Prostate gland (tissue), 2 donors: Measurements from ENCODE around the gene RANBP3. TPM values are rescaled to one million over a fixed set of nuclear protein-coding genes. Genes with fewer than 3 reads are reported as not detected.

Experiments
- DNase-seq: peaks from one replicate; pipeline ENCODE4 v3.0.0-alpha.2; 2019; ENCODE audit warnings: low spot score
- H3K27ac ChIP-seq, 2 donors: fragments of 200-600 bp; sonication (generic); 2 replicates each; pipeline ENCODE4 v1.5.1; 2017 to 2019
- H3K27me3 ChIP-seq: fragments of 200-600 bp; sonication (generic); replicated peaks from 2 replicates; pipeline ENCODE4 v1.5.1; 2019; ENCODE audit not compliant: insufficient read depth
- H3K36me3 ChIP-seq, 2 donors: fragments of 200-600 bp; sonication (generic); 1 replicate in 1 of 2; 2 replicates in 1 of 2; pipeline versions ENCODE4 v1.5.1 to v1.8.1; 2017 to 2019
- H3K4me1 ChIP-seq: fragments of 200-600 bp; sonication (generic); replicated peaks from 2 replicates; pipeline ENCODE4 v1.5.1; 2019
- H3K4me3 ChIP-seq, 2 donors: fragments of 200-600 bp; sonication (generic); 2 replicates each; pipeline ENCODE4 v1.5.1; 2017 to 2019
- H3K9me3 ChIP-seq: fragments of 200-600 bp; sonication (generic); 2 replicates; pipeline ENCODE4 v1.5.1; 2017
- POLR2A ChIP-seq: fragments of 450-650 bp; IDR thresholded peaks from one replicate; pipeline ENCODE4 v1.6.1; 2016; ENCODE audit warnings: antibody characterized with exemption, mild to moderate bottlenecking
- POLR2AphosphoS5 ChIP-seq: sonication (generic); formaldehyde crosslinking; IDR thresholded peaks from one replicate; pipeline ENCODE4 v1.6.1; 2017; ENCODE audit warnings: antibody characterized with exemption
- WGBS: methylation state at CpG from one replicate; pipeline ENCODE4 v1.1.5; 2018; 5-methylcytosine and 5-hydroxymethylcytosine counted together
- intact Hi-C: fragments of 100-400 bp; cut with DNase I; formaldehyde crosslinking; loops from one replicate; pipeline ENCODE4 v1.14.2; 2022
- total RNA-seq, 2 donors: library from RNA; depleted of rRNA; stranded (reverse); fragments of >200 nt; gene quantifications; one replicate each; pipeline ENCODE4 v1.1.0, GENCODE V29; 2016
- TF ChIP-seq, protein P1 (sequence below), 4 experiments: fragments of 200-600 bp in 2 of 4; fragments of 450-650 bp in 2 of 4; sonication (generic) in 2 of 4; IDR thresholded peaks; 1 replicate in 3 of 4; 2 replicates in 1 of 4; pipeline ENCODE4 v1.5.1; 2016 to 2019; ENCODE audit warnings: antibody characterized with exemption in 4 of 4, mild to moderate bottlenecking in 2 of 4, moderate library complexity in 2 of 4

The RANBP3 gene
- total RNA-seq, 2 donors from 2014 or later, result 84.6 to 120 TPM

DNA sequence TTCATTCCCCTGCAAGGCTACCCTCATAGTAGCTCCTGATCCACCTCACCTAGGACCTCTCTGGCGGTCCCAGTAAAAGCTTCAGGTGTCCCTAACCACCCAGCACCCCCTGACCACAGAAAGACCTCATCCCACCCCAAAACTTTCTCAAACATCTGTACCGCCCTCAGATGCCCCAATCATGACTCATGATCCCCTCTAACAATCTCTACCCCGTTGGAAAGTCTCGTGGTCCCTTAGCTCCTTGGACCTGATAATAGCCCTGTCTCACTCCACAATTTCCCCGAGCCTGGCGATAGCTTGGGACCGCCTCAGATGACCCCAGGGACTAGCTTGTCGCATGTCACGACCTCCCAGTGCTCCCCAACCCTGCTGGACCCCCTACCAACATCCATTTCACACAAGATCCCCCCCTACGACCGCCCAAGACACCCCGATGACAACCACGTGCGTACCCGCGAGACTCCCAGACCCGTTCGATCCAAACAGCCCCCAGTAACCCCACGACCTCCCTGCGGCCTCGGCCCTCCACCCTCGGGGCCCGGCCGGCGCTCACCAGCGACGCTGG, 74.8 kb downstream of the RANBP3 start:
- intact Hi-C loops, result no loop called here
- TF ChIP-seq POLR2A (no peak), POLR2AphosphoS5 (no peak)
- TF ChIP-seq, protein P1, sequence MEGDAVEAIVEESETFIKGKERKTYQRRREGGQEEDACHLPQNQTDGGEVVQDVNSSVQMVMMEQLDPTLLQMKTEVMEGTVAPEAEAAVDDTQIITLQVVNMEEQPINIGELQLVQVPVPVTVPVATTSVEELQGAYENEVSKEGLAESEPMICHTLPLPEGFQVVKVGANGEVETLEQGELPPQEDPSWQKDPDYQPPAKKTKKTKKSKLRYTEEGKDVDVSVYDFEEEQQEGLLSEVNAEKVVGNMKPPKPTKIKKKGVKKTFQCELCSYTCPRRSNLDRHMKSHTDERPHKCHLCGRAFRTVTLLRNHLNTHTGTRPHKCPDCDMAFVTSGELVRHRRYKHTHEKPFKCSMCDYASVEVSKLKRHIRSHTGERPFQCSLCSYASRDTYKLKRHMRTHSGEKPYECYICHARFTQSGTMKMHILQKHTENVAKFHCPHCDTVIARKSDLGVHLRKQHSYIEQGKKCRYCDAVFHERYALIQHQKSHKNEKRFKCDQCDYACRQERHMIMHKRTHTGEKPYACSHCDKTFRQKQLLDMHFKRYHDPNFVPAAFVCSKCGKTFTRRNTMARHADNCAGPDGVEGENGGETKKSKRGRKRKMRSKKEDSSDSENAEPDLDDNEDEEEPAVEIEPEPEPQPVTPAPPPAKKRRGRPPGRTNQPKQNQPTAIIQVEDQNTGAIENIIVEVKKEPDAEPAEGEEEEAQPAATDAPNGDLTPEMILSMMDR (IDR thresholded peaks at IDR 0.05), result no peak

DNA sequence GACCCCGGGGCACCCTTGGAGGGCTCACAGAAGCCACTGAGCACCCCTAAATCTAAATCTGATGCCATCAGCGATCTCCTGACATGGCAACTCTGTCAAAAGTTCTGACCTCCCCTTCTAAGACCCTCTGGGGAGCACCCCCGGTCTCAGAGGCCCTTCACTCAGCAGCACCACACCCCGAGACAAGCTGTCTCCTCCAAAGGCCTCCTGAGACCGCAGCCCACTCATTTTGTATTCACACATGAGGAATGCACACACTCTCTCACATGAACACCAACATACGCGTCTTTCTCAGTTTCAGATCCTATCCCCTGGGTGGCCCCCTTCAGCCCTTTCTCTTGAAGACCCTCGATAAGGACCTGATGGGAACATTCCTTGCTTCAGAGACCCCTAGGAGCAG, 77.0 kb downstream of the RANBP3 start:
- no peak overlapping the region for H3K4me3 ChIP-seq
- H3K4me1 ChIP-seq, result peaks cover 8% of the 10 kb centered on the region

More for the DNA sequence above, 74.8 kb downstream of the RANBP3 start:
- peak overlapping the region; percentile 73 to 97 for H3K4me3 ChIP-seq
- no peaks in the 10 kb centered on the region for H3K9me3 ChIP-seq
- peaks cover 10% of the 10 kb centered on the region for H3K4me1 ChIP-seq
- H3K36me3 ChIP-seq, result no peaks in the 10 kb centered on the region
- no peaks in the 10 kb centered on the region for H3K27me3 ChIP-seq
- WGBS, result 2% methylated on average over 27 of the region's 27 CpGs
- DNase-seq, result no peak
- peak overlapping the region; percentile 90 to 91 for H3K27ac ChIP-seq

DNA sequence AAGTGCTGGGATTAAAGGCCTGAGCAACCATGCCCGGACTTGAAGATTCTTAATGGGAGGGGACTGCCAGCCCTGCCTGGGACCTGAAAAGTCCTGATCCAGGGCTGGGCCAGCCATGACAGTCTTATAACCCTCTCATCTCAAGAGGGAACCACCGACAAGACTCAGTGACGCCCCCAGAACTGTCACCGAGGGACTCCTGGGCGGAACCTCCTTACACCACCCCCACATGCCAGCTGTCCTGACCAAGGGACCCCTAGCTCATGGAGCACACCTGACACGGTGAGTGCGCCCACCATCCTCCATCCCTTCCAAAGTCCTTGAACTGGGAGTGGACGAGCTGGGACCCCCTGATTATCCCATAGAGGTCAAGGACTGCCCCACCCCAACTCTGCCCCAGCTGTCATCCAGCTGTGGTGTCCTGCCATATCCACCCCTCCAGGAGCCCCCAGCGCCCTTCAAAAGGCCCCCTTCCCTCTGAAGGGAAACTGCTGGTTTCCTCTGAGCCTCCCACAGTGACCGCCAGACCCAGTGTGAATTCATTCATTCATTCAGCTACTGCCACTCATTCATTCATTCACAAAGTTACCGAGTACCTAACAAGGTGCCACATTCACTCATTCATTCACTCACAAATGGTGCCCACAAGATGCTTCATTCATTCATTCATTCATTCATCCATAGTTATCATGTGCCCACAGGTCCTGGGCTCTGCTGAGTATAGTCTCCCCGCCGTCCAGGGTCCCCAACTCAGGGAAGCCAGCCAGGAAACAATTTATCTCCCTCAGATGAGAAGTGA, 78.0 kb downstream of the RANBP3 start:
- TF ChIP-seq POLR2AphosphoS5, result no peak
- no peak for TF ChIP-seq POLR2A
- TF ChIP-seq, protein P1 (IDR thresholded peaks at IDR 0.05), result no peak
- Histone ChIP-seq H3K9me3 (no peaks in the 10 kb centered on the region), H3K27me3 (no peaks in the 10 kb centered on the region), H3K4me3 (no peak overlapping the region), H3K4me1 (no peaks in the 10 kb centered on the region), H3K36me3 (no peaks in the 10 kb centered on the region), H3K27ac (no peak overlapping the region)
- intact Hi-C loops, result no loop called here
- 80% methylated on average over 13 of the region's 13 CpGs for WGBS
- no peak for DNase-seq

More for the DNA sequence above, 77.0 kb downstream of the RANBP3 start:
- Histone ChIP-seq H3K9me3 (no peaks in the 10 kb centered on the region), H3K36me3 (no peaks in the 10 kb centered on the region), H3K27me3 (no peaks in the 10 kb centered on the region), H3K27ac (no peak overlapping the region)
- intact Hi-C loops, result no loop called here
- TF ChIP-seq POLR2AphosphoS5 (no peak), POLR2A (no peak)
- TF ChIP-seq, protein P1 (IDR thresholded peaks at IDR 0.05), result no peak
- WGBS, result 90% methylated on average over 8 of the region's 8 CpGs
- no peak for DNase-seq

DNA sequence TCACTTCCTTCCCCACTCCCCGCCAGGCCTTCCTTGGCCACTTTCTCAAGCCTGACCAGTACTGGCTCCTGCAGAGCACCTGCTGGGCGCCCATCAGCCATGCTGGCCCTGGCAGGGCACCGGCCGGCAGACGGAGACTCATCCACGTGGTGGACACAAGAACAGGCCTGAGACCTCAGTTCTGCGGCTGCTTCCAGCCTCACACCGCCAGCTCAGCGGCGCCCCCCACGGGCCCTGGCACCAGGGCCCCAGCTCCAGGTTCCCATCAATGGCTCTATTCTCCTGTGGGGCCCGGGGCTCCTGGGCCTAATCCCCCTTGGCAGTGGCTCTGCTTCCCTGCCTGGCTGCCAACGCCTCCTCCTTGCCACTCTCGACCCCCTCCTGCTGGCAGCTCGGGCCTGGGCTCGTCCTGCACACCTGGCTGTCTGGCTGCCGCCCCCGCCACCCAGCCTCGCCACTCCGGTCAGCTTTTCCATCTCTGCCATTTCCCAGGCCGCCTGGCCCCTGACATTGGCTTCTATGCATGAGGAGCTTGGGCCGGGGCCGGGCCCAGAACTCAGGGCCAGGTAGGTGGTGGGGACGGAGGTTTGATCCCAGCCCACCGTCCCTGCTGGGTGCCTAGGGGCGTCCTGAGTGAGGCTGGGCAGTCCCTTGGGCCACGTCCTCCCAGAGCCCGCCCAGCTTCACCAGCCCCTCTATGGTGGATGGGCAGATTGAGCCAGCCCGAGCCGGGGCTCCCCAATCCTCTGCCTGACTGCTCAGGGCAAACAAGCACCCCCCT, 80.6 kb downstream of the RANBP3 start:
- no peaks in the 10 kb centered on the region for H3K36me3 ChIP-seq
- no peaks in the 10 kb centered on the region for H3K27me3 ChIP-seq
- no peak for DNase-seq
- TF ChIP-seq POLR2A, result no peak
- TF ChIP-seq POLR2AphosphoS5, result no peak
- TF ChIP-seq, protein P1 (IDR thresholded peaks at IDR 0.05), result no peak
- intact Hi-C loops, result no loop called here
- peak overlapping the region in 1 of 2 donors; percentile 2 for H3K27ac ChIP-seq
- no peak overlapping the region for H3K4me3 ChIP-seq
- H3K9me3 ChIP-seq, result no peaks in the 10 kb centered on the region
- no peaks in the 10 kb centered on the region for H3K4me1 ChIP-seq
- WGBS, result 64% methylated on average over 30 of the region's 30 CpGs
